IPS DF 6.9 (cell line): ENCODE results near the gene SP3.

Source experiments
- DNase-seq: peaks from one replicate; pipeline ENCODE4 v3.0.0-alpha.2; 2013; ENCODE audit warnings: low read depth, low spot score
- H3K27ac ChIP-seq: one replicate; pipeline ENCODE4 v1.5.1; 2013; ENCODE audit warnings: low read length, control low read depth
- H3K27me3 ChIP-seq: 2 replicates; pipeline ENCODE4 v1.6.1; 2013; ENCODE audit warnings: mild to moderate bottlenecking, low read length; ENCODE audit not compliant: control insufficient read depth, insufficient read depth
- H3K36me3 ChIP-seq: 2 replicates; pipeline ENCODE4 v1.6.1; 2013; ENCODE audit warnings: low read length; ENCODE audit not compliant: control insufficient read depth, insufficient read depth
- H3K4me1 ChIP-seq: 2 replicates; pipeline ENCODE4 v1.6.1; 2013; ENCODE audit warnings: low read length; ENCODE audit not compliant: control insufficient read depth, insufficient read depth
- H3K4me3 ChIP-seq: 2 replicates; pipeline ENCODE4 v1.5.1; 2013; ENCODE audit warnings: mild to moderate bottlenecking, low read length
- H3K9me3 ChIP-seq: 2 replicates; pipeline ENCODE4 v1.6.1; 2013; ENCODE audit warnings: low read length, inconsistent platforms; ENCODE audit not compliant: control insufficient read depth, insufficient read depth
- WGBS: extraction: QIAGEN DNeasy Blood & Tissue Kit; methylation state at CpG from one replicate; pipeline ENCODE4 v1.1.7; 2013; ENCODE audit warnings: mixed read lengths, missing lambda C conversion rate; ENCODE audit not compliant: insufficient read length, insufficient coverage; 5-methylcytosine and 5-hydroxymethylcytosine counted together

SP3 gene

DNA sequence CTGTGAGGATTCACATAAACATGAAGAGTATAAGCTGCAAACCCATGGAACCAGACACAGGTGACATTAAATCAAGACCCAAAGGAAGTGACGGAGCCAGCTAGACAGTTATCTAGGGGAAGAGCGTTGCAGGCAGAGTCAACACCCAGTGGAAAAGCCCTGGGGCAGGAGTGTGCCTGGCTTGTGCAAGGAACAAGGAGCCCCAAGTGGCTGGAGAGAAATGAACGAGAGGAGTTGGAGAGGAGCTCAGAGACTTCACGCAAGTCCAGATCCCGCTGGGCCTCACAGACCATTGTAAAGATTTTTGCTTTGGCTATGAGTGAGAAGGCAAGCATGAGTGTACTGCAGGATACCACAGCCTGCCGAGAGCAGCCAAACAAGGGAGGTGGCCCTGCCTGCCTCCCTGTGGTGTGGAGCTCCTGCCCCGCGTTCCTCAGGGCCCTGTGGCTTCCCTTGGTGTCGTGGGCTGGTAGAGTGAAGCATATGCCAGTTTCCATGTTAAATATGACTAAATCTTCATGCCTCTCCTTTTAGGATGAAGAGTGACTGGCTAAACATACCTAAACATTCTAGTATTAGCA lies 88.2 kb downstream of the SP3 start:
- Histone ChIP-seq H3K4me1 (no peaks in the 10 kb centered on the region), H3K4me3 (no peak overlapping the region), H3K27ac (no peak overlapping the region), H3K36me3 (no peaks in the 10 kb centered on the region; the same call in 1 of the 2 replicates), H3K27me3 (no peaks in the 10 kb centered on the region), H3K9me3 (no peaks in the 10 kb centered on the region)
- DNase-seq = no peak
- whole genome bisulfite sequencing = no CpG with 5 or more reads among the region's 9 CpGs

DNA sequence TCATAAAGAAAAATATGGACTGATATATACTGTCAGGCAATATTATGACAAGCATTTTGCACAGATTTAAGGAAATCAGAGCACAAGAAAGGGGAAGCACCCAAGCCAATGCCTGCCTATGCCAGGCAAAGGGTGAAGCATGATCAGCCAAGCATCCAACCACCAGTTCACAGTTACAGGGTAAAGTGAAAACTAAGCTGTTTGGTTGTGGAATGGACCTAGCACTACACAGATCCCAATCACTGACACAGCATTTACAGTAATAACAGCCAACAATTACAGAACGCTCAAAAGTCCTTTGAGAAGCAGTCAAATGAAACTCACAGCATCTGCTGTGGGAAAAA lies 90.3 kb downstream of the SP3 start:
- WGBS = no CpG with 5 or more reads among the region's 1 CpG
- no peak overlapping the region for H3K27ac ChIP-seq
- H3K4me1 ChIP-seq = no peaks in the 10 kb centered on the region
- DNase-seq = no peak
- no peaks in the 10 kb centered on the region for H3K27me3 ChIP-seq
- no peak overlapping the region for H3K4me3 ChIP-seq
- no peaks in the 10 kb centered on the region; the same call in 1 of the 2 replicates for H3K36me3 ChIP-seq
- no peaks in the 10 kb centered on the region for H3K9me3 ChIP-seq

DNA sequence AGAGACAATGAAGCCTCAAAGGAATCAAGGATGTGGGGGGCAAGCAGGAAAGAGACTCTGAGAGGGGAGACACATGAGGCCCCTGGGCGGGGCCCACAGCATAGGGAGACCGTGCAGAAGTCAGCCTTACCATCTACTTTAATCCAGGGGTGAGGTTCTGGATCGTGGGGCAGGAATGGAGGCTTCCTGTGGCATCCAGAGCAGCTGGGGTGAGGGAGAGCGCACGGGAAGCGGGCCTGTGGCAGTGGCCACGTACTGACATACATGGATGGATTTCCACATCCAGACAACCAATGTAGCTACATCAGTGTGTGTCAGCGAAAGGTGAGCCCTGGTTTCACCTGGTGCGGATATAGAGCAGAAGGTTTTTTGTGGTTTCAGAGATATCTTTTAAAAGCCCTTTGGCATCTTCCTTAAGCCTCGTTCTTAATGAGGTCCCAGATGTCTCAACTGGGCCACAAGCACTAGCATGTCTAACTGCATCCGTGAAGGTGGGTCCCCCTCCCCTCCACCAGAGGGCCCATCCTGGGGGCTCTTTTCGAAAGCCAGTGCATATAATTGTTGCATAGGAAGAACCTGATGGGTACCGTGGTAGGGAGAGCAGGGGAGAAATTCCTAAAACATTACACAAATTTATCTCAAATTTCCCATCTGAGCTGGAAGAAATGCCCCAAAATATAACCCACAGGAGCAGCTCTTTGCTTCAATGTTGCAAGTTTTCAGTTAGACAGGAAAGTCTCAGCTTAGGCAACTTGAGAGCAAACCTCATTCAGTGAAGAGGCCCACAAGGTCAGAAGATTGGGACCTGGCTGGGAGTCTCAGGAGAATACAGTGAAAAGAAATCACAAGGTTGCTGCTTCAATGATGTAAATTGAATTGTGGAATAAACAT lies 90.9 kb downstream of the SP3 start:
- WGBS = no CpG with 5 or more reads among the region's 13 CpGs
- no peak overlapping the region for H3K4me3 ChIP-seq

DNA sequence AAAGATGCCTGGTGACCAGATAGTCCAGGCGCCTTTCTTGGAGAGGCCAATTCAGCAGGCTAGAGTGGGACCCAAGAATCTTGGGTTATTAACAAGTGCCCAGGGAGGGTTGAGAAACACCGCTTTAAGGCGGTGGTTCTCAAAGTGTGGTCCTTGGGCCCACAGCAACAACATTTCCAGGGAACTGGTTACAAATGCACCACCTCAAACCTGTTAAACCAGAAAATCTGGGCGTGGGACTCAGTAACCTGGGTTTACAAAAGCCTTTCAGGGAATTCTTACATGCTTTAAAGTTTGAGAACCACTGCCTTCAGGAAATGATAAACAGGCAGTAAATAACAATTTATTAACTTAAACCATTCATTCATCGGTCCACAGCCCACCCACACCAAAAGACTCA lies 92.5 kb downstream of the SP3 start:
- H3K27me3 ChIP-seq = no peaks in the 10 kb centered on the region
- no peaks in the 10 kb centered on the region for H3K4me1 ChIP-seq
- H3K36me3 ChIP-seq = no peaks in the 10 kb centered on the region; the same call in 1 of the 2 replicates
- no CpG with 5 or more reads among the region's 5 CpGs for WGBS
- H3K27ac ChIP-seq = no peak overlapping the region
- H3K4me3 ChIP-seq = no peak overlapping the region
- H3K9me3 ChIP-seq = no peaks in the 10 kb centered on the region
- no peak for DNase-seq

More for the DNA sequence above, 90.9 kb downstream of the SP3 start:
- Histone ChIP-seq H3K36me3 (no peaks in the 10 kb centered on the region; the same call in 1 of the 2 replicates), H3K27ac (no peak overlapping the region), H3K27me3 (no peaks in the 10 kb centered on the region), H3K4me1 (no peaks in the 10 kb centered on the region), H3K9me3 (no peaks in the 10 kb centered on the region)
- no peak for DNase-seq

DNA sequence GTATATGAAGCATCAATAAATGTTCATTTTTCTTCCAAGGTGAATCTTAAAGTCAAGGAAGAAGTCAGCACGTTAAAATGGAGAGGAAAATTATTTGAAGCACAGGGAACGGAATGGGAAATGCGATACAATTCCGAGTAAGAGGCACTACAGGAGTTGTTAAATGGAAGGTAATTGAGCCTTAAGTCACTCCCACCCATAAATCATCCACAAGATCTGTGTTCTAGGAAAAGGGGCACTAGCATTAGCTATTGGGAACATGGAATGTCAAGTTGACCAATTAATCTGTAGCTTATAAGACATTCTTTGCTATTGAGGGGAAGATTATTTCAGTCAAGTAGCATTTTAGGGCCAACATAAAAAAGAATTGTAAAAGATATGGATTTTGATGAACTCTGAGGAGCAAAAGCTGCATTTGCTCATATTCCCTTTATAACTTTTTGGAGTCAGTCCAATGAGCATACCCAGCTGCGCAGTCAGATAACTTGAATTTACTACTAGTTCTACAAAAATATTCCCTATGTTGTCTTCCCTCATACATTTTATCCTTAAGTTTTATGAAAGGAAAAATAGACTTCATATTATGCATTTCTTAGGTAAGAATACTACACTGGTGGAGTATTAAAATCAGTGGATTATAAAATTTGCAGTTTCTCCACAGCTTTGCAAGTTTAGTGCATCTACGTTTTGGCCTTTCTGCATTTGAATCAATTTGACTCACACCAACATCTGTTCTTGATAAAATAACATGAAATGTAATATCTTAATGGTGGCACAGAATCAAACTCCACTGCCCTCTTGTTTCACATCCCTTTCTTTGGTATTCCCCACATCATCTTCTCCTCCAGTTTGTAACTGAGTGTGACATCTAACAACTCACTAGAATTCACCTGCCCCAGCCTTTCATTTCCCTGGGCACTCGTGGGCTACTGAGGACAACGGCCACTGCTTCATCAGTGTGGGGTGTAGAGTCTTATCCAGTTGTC lies 95.6 kb downstream of the SP3 start:
- no peak for DNase-seq
- no CpG with 5 or more reads among the region's 8 CpGs for WGBS
- Histone ChIP-seq H3K4me1 (no peaks in the 10 kb centered on the region), H3K27me3 (no peaks in the 10 kb centered on the region), H3K36me3 (no peaks in the 10 kb centered on the region; the same call in 1 of the 2 replicates), H3K27ac (no peak overlapping the region), H3K4me3 (no peak overlapping the region), H3K9me3 (no peaks in the 10 kb centered on the region)

DNA sequence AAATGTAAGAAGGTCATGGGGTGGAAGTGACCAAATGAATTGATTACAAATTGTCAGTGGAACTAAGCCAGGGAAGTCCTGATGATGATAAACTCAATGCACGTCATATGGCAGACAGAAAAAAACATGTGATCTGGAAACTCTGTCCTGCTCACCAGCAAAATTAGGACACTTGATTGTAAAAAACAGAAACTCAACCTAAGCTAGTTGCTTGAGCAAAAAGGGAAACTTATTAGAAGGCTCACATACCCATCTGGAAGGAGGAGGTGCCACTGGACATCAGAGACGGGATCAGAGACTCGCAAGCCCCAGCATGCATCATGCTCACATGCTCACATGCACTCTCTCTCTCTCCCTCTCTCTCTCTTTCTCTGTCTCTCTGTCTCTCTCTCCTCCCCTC lies 96.8 kb downstream of the SP3 start:
- no CpG with 5 or more reads among the region's 3 CpGs for WGBS
- no peaks in the 10 kb centered on the region for H3K4me1 ChIP-seq
- no peak overlapping the region for H3K4me3 ChIP-seq
- no peaks in the 10 kb centered on the region for H3K27me3 ChIP-seq
- no peak for DNase-seq
- H3K9me3 ChIP-seq = no peaks in the 10 kb centered on the region
- no peaks in the 10 kb centered on the region; the same call in 1 of the 2 replicates for H3K36me3 ChIP-seq
- H3K27ac ChIP-seq = no peak overlapping the region

DNA sequence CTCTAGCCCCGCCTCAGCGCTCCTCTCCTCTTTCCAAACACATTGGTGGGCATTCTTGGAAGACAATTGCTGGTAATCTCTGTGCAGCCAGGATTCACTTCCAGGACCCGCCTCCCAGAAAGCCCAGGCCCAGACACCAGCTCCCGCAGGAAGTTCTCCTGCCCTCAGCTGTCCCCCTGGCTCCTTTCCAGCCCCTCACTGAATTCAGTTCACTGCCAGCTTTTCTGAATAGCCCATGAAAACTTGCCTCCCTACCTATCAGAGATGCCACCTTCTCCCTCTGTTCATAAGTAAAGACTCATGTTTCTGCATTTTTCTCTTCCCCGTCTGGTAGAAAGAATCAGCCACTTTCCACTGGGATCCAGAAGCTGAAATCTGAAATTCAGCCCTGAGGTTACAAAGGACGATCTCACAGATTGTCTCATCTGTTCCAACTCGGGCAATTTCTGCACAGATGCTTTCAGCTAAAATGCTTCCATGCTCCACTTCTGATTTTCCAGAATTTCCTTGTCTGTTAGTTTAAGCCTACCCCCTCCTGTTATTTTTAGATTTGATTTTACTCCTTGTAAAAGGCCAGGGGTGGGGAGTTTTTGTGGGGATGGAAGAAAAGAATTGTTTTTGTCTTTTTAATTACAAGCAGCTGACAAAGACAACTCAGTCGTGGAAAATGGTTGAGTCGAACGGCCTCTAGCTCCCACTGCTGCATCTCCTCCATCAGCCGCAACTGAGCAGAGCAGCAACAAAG lies 98.1 kb downstream of the SP3 start:
- H3K36me3 ChIP-seq = no peaks in the 10 kb centered on the region
- no CpG with 5 or more reads among the region's 11 CpGs for WGBS
- no peak overlapping the region for H3K4me3 ChIP-seq
- H3K4me1 ChIP-seq = no peaks in the 10 kb centered on the region
- H3K27me3 ChIP-seq = no peaks in the 10 kb centered on the region
- no peak for DNase-seq
- no peaks in the 10 kb centered on the region for H3K9me3 ChIP-seq
- H3K27ac ChIP-seq = no peak overlapping the region

DNA sequence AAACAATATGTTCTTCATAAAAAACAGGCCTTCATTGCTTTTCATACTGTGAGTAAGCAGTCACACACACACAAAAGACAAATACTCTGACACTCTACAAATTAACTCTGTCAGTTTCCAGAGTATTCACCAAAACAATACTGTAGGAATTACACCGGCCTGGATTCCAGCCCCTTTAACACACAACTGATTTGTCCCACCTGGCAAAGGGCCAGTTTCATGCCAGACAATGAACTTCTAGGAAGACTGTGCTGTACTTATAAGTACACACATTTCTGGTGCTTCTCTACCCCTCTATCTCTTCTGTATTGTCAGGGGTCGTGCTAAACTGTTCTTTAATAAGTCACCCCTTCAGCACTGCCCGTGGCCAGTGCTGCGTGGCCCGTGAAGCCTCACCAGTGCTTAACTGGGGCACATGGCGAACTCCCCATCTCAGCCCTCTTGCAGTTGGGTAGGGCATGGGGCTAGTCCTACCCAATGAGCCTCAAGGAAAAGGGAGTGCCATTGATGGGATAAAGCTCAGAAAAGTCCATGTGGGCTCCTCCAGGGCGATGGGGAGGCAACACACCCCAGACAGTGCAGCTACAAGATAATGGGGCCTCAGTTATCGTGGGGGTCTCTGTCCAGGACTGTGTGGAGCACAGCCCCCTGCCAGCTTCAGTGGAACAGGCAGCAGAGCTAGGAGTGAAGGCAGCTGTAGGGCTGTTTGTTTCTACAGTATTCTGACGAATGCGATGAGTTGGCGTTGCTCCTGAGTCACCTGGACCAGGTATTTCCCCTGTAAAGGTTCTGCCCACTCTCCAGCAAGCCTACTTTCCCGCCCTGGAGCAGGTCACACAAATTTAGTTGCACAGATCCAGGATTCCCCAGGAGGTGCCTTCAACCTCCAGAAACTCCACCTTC lies 99.0 kb downstream of the SP3 start:
- Histone ChIP-seq H3K4me3 (no peak overlapping the region), H3K27ac (no peak overlapping the region), H3K36me3 (no peaks in the 10 kb centered on the region), H3K9me3 (no peaks in the 10 kb centered on the region), H3K4me1 (no peaks in the 10 kb centered on the region), H3K27me3 (no peaks in the 10 kb centered on the region)
- WGBS = no CpG with 5 or more reads among the region's 12 CpGs
- DNase-seq = no peak

DNA sequence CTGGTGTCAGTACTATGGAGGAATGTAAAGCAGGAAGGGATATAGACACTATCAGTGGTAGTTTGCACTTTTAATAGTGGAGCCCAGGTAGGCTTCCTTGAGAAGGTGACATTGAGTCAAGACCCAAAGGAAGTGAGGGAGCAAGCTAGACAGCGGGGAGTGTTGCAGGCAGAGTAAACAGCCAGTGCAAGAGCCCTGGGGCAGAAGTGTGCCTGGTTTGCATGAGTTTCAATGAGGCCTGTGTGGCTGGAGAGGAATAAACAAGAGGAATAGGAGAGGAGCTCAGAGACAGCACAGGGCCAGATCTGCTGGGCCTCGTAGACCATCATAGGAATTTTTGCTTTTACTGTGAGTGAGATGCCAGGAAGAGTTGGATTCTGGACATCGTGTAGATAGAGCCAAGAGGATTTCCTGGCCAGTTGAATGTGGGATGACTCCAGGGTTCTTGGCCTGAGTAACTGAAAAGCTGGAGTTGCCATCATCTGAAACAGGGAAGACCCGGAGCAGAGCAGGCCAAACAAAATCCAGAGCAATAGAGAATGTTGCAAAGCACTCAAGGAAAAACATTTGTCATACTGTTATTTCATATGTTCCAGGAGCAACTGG lies 102.5 kb downstream of the SP3 start:
- Histone ChIP-seq H3K27me3 (no peaks in the 10 kb centered on the region), H3K27ac (no peak overlapping the region), H3K9me3 (no peaks in the 10 kb centered on the region; the same call in 1 of the 2 replicates), H3K36me3 (no peaks in the 10 kb centered on the region), H3K4me3 (no peak overlapping the region), H3K4me1 (no peaks in the 10 kb centered on the region)
- WGBS = no CpG with 5 or more reads among the region's 4 CpGs
- no peak for DNase-seq
